Measurements from ENCODE around the gene TMIE.

The TMIE gene

GRCh38 chr3:46701181-46701939 lies at the start of gene TMIE:
TSS of gene TMIE (plus strand) at chr3:46701392. CDS start at chr3:46701488, 96 bp downstream.
- DNase-seq, result no peak

- no peak for DNase-seq
Measured at GRCh38 chr3:46655271-46655670, 45.9 kb upstream of the TMIE start.

- DNase-seq, result no peak
Measured at GRCh38 chr3:46656778-46657556, 44.2 kb upstream of the TMIE start.

- DNase-seq, result no peak
Measured at GRCh38 chr3:46659285-46659684, 41.9 kb upstream of the TMIE start.

- DNase-seq, result no peak
Measured at GRCh38 chr3:46660003-46660402, 41.2 kb upstream of the TMIE start.

GRCh38 chr3:46660543-46661523 lies 40.4 kb upstream of the TMIE start:
- DNase-seq, result no peak

GRCh38 chr3:46661776-46662766 lies 39.1 kb upstream of the TMIE start:
- DNase-seq, result no peak

- DNase-seq, result no peak
Measured at GRCh38 chr3:46662771-46663551, 38.2 kb upstream of the TMIE start.

GRCh38 chr3:46663591-46664135 lies 37.5 kb upstream of the TMIE start:
- DNase-seq, result no peak

- DNase-seq, result no peak
Measured at GRCh38 chr3:46664188-46664970, 36.8 kb upstream of the TMIE start.

GRCh38 chr3:46664971-46665762 lies 36.0 kb upstream of the TMIE start:
- no peak for DNase-seq

- DNase-seq, result no peak
Measured at GRCh38 chr3:46665763-46666452, 35.3 kb upstream of the TMIE start.

GRCh38 chr3:46666453-46666845 lies 34.7 kb upstream of the TMIE start:
- no peak for DNase-seq

GRCh38 chr3:46667061-46667621 lies 34.1 kb upstream of the TMIE start:
- no peak for DNase-seq

- no peak for DNase-seq
Measured at GRCh38 chr3:46667657-46668056, 33.5 kb upstream of the TMIE start.

- no peak for DNase-seq
Measured at GRCh38 chr3:46668116-46668515, 33.1 kb upstream of the TMIE start.

GRCh38 chr3:46668591-46668990 lies 32.6 kb upstream of the TMIE start:
- no peak for DNase-seq
